Common myeloid progenitor, CD34-positive (primary cell): ENCODE measurements around the gene FBXO42. TPM values are rescaled to one million over a fixed set of nuclear protein-coding genes. Genes with fewer than 3 reads are reported as not detected.
A peak's percentile ranks its signal among the peaks of the same experiment; 100 is the strongest.

Experiments used
- CTCF ChIA-PET: fragments of 350-600 bp; sonication (Branson Sonifier 250); formaldehyde crosslinking; loops from one replicate; lab custom pipeline; 2021; ENCODE audit warnings: antibody characterized with exemption; lab: Charles Lee
- POLR2A ChIA-PET: fragments of 350-600 bp; sonication (Branson Sonifier 250); formaldehyde crosslinking; loops from one replicate; lab custom pipeline; 2021; ENCODE audit warnings: antibody characterized with exemption; lab: Charles Lee
- DNase-seq, 3 donors: peaks; one replicate each; pipeline versions ENCODE4 v3.0.0 to v3.0.0-alpha.2; 2013
- H3K27ac ChIP-seq, 2 experiments: 1 replicate in 1 of 2; 2 replicates in 1 of 2; pipeline ENCODE4 v1.7.0; 2013; ENCODE audit warnings: inconsistent platforms in 2 of 2, low read length in 2 of 2, mild to moderate bottlenecking in 2 of 2, low read depth in 1 of 2, moderate library complexity in 1 of 2; ENCODE audit not compliant: severe bottlenecking in 2 of 2, insufficient read depth in 1 of 2, poor library complexity in 1 of 2
- H3K27me3 ChIP-seq, 5 experiments: replicated peaks in 2 of 5; 1 replicate in 3 of 5; 2 replicates in 2 of 5; pipeline versions ENCODE4 v1.6.1 to v1.7.0; 2013; ENCODE audit warnings: low read length in 4 of 5, mild to moderate bottlenecking in 2 of 5, moderate library complexity in 2 of 5, inconsistent platforms in 1 of 5; ENCODE audit not compliant: insufficient read depth in 5 of 5, control insufficient read depth in 4 of 5
- H3K36me3 ChIP-seq, 4 experiments: 1 replicate in 2 of 4; 2 replicates in 2 of 4; pipeline versions ENCODE4 v1.6.1 to v1.7.0; 2013; ENCODE audit warnings: low read length in 3 of 4, control low read depth in 1 of 4, mild to moderate bottlenecking in 1 of 4; ENCODE audit not compliant: control insufficient read depth in 4 of 4, insufficient read depth in 4 of 4
- H3K4me1 ChIP-seq, 4 experiments: 1 replicate in 3 of 4; 2 replicates in 1 of 4; pipeline versions ENCODE4 v1.6.1 to v1.7.1; 2013; ENCODE audit warnings: low read length in 3 of 4, mild to moderate bottlenecking in 3 of 4, control low read depth in 1 of 4, inconsistent platforms in 1 of 4, moderate library complexity in 1 of 4; ENCODE audit not compliant: control insufficient read depth in 4 of 4, insufficient read depth in 4 of 4; ENCODE audit errors: control extremely low read depth in 1 of 4
- H3K4me3 ChIP-seq, 7 experiments: 1 replicate in 4 of 7; 2 replicates in 3 of 7; pipeline versions ENCODE4 v1.5.1 to v1.7.0; 2013; ENCODE audit warnings: mild to moderate bottlenecking in 7 of 7, low read length in 6 of 7, moderate library complexity in 6 of 7, inconsistent platforms in 2 of 7, low read depth in 2 of 7, control low read depth in 1 of 7; ENCODE audit not compliant: insufficient read depth in 4 of 7, control insufficient read depth in 1 of 7; ENCODE audit errors: extremely low read depth in 1 of 7
- H3K9me3 ChIP-seq, 5 experiments: 1 replicate in 4 of 5; 2 replicates in 1 of 5; pipeline versions ENCODE4 v1.6.1 to v1.7.1; 2013; ENCODE audit warnings: low read length in 4 of 5, mild to moderate bottlenecking in 2 of 5, inconsistent platforms in 1 of 5, low read depth in 1 of 5, moderate library complexity in 1 of 5; ENCODE audit not compliant: control insufficient read depth in 4 of 5, insufficient read depth in 2 of 5; ENCODE audit errors: control extremely low read depth in 1 of 5
- WGBS: methylation state at CpG from one replicate; pipeline ENCODE4 v1.1.5; 2013; ENCODE audit not compliant: insufficient coverage; 5-methylcytosine and 5-hydroxymethylcytosine counted together
- polyA plus RNA-seq: library from polyadenylated mRNA; unstranded; fragments of 120-200 nt; gene quantifications from one replicate; pipeline ENCODE4 v1.2.1, GENCODE V29; 2013

FBXO42 gene
- polyA plus RNA-seq, result 13.1 TPM

DNA sequence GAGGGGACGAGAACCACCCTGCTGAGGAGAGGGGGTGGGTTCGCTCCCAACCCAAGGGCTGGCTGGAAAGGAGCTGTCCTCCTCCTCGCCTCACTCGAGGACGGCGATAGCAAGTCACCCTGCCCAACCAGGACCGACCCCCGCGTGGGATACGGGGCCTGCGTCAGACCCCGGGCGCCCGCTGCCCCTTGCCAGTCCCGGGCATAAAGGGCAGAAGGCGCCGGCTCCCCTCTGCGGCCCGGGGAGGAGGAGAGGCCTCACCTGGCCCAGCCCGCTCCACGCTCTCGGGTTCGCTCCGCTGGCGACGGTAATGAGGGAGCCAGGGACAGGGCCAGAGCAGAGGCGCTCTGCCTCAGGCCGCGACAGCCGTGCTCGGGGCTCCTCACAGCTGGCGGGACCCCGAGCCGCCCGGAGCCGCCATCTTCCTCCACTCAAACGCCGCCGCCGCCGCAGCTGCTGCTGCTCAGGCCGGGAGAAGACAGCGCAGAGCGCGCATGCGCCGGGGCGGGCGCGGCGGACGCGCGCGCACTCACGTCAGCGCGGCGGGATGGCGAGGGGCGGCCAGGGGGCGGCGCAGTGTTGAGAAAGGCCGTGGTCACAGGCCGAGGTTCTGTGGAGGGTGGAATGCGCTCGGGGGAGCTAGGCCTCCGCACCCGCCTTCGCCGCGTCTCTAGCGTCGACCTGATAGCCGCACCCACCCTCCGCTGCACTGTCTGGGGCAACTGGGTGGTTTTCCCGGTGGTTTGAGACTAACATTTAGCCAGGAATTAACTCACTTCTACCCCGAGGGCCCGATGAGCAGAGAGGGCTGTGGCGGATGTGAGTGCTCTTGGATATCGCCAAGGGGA is at the start of gene FBXO42:
Gene FBXO42, minus strand, starts transcription at position 487 of the 848 bp plus-strand sequence. CDS start 37,062 bp downstream, outside the sequence.
- Histone ChIP-seq H3K36me3 (no peaks in the 10 kb centered on the region), H3K4me3 (peak within 1 kb of the TSS; percentile 67 to 98 (median 89)), H3K9me3 (no peaks in the 10 kb centered on the region), H3K4me1 (peaks cover 4 to 26% (median 22%) of the 10 kb centered on the region in 4 experiments), H3K27me3 (no peaks in the 10 kb centered on the region), H3K27ac (peak within 1 kb of the TSS; percentile 82 to 93)
- 0% methylated on average over 66 of the region's 81 CpGs for WGBS
- CTCF ChIA-PET, result interaction anchor here (0.7 to 5.1 kb wide), 6 partner anchors 11 to 135 kb away, joined by 3 to 48 read pairs (median 4); partner anchors contain the start of gene NECAP2
- DNase-seq, result peak; percentile 90 to 96 (median 94)
- POLR2A ChIA-PET, result interaction anchor here (1.4 to 2.1 kb wide), 2 partner anchors 11 to 16 kb away, joined by 5 to 16 read pairs; no protein-coding TSS in a partner anchor

DNA sequence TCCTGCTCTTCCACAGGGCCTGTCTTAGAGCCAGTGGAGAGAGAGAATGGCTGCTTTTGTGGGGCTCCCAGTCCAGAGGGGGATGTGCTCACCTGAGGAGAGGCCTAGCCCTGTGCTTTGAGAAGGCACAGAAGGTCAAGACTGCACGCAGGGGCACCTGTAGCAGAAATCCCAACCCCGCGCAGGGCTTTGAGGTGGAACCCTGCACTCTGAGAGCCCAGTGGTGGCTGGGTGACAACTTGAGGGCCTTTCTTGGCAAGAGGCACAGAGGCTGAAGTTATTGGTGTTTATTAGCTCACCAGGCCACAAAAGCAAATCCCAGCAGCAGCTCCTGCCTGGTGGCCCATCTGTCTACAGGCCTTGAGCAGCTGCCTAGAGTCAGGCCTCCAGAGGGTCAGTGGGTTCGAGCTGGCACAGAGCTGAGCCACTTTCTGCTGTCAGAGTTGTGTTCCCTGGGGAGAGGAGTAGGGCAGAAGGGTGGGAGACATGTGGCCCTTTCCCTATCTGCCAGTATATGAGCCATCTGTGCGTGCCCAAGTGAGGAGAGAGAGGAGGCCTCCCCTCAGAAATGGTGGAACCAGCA is 46.2 kb upstream of the FBXO42 start:
- peaks cover 9 to 64% (median 45%) of the 10 kb centered on the region in 4 experiments for H3K36me3 ChIP-seq
- ChIA-PET CTCF (interaction anchor here (1.1 kb wide), 1 partner anchor 47 kb away, joined by 3 read pairs; no protein-coding TSS in a partner anchor), POLR2A (no interaction called here)
- no peaks in the 10 kb centered on the region for H3K9me3 ChIP-seq
- no peak overlapping the region for H3K27ac ChIP-seq
- H3K27me3 ChIP-seq, result no peaks in the 10 kb centered on the region
- no peak overlapping the region for H3K4me3 ChIP-seq
- H3K4me1 ChIP-seq, result peaks cover 0 to 13% (median 8%) of the 10 kb centered on the region in 4 experiments
- WGBS, result 100% methylated on average over 5 of the region's 5 CpGs
- DNase-seq, result no peak

DNA sequence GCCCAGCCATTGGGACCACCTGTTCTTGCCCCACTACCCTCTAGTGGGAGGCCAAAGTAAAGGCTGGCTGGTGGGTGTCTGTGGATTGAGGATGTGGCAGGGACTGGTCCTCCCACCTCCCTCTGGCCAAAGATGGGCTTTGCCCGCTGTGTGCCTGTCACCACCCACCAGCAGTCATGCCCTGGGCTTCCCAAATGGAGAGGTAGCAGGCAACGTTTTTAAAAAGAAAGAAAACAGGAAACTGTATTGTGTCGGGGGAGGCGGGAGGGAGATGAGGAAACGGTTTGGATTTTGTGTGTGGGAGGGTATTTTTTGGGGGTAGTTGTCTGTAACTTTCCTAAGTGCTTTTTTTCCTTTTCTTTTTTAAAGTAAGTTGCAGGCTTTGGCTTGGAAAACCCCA is 44.8 kb upstream of the FBXO42 start:
- Histone ChIP-seq H3K27ac (peak overlapping the region in 1 of 2 experiments; percentile 60), H3K36me3 (peaks cover 11 to 75% (median 48%) of the 10 kb centered on the region in 4 experiments), H3K4me1 (peaks cover 0 to 14% (median 9%) of the 10 kb centered on the region in 4 experiments), H3K9me3 (no peaks in the 10 kb centered on the region), H3K27me3 (no peaks in the 10 kb centered on the region), H3K4me3 (peak overlapping the region in 2 of 7 experiments; percentile 16 to 28)
- ChIA-PET CTCF (no interaction called here), POLR2A (interaction anchor here (0.7 kb wide), 1 partner anchor 12 kb away, joined by 3 read pairs; no protein-coding TSS in a partner anchor)
- 0% methylated on average over 2 of the region's 5 CpGs for WGBS
- peak in 2 of 3 donors; percentile 9 to 10 for DNase-seq

DNA sequence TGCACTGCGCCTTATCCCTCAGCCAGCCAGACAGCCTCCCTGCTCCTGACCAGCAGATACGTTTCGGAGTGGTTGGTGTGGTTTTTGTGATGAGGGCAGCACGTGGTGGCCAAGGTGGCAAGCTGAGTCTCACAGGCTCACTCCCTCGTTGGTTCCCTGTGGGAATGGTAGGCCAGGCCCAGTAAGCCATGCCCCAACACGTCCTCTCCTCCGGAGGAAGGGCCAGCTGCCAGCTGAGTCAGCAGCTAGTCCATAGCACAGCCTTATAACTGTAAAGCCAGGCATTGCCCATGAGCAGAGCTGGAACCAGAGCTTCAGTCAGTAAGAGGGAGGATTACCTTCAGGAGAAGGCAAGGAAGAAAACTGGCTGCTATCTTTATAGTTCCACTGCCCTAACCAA is 44.3 kb upstream of the FBXO42 start:
- Histone ChIP-seq H3K36me3 (peaks cover 11 to 77% (median 48%) of the 10 kb centered on the region in 4 experiments), H3K9me3 (no peaks in the 10 kb centered on the region), H3K4me3 (no peak overlapping the region), H3K27ac (no peak overlapping the region), H3K4me1 (peaks cover 0 to 19% (median 9%) of the 10 kb centered on the region in 4 experiments), H3K27me3 (no peaks in the 10 kb centered on the region)
- ChIA-PET CTCF (no interaction called here), POLR2A (interaction anchor here (0.7 kb wide), 1 partner anchor 12 kb away, joined by 3 read pairs; no protein-coding TSS in a partner anchor)
- WGBS, result 82% methylated on average over 3 of the region's 7 CpGs
- DNase-seq, result no peak

DNA sequence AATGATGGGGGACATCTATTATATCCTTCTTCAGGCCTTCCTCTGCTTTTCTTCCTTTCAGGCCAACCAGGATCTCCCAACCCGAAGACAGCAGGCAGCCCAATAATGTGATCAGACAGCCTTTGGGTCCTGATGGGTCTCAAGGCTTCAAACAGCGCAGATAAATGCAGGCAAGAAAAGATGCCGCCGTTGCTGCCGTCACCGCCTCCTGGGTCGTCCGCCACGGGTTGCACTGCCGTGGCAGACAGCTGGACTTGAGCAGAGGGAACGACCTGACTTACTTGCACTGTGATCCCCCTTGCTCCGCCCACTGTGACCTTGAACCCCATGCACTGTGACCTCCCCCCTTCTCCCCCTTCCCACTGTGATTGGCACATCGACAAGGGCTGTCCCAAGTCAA is 42.7 kb upstream of the FBXO42 start:
- H3K4me3 ChIP-seq, result no peak overlapping the region
- no peaks in the 10 kb centered on the region for H3K27me3 ChIP-seq
- peaks cover 0 to 30% (median 19%) of the 10 kb centered on the region in 4 experiments for H3K4me1 ChIP-seq
- WGBS, result 100% methylated on average over 9 of the region's 13 CpGs
- DNase-seq, result no peak
- no peak overlapping the region for H3K27ac ChIP-seq
- ChIA-PET CTCF (no interaction called here), POLR2A (no interaction called here)
- H3K9me3 ChIP-seq, result no peaks in the 10 kb centered on the region
- peaks cover 11 to 69% (median 48%) of the 10 kb centered on the region in 4 experiments for H3K36me3 ChIP-seq

DNA sequence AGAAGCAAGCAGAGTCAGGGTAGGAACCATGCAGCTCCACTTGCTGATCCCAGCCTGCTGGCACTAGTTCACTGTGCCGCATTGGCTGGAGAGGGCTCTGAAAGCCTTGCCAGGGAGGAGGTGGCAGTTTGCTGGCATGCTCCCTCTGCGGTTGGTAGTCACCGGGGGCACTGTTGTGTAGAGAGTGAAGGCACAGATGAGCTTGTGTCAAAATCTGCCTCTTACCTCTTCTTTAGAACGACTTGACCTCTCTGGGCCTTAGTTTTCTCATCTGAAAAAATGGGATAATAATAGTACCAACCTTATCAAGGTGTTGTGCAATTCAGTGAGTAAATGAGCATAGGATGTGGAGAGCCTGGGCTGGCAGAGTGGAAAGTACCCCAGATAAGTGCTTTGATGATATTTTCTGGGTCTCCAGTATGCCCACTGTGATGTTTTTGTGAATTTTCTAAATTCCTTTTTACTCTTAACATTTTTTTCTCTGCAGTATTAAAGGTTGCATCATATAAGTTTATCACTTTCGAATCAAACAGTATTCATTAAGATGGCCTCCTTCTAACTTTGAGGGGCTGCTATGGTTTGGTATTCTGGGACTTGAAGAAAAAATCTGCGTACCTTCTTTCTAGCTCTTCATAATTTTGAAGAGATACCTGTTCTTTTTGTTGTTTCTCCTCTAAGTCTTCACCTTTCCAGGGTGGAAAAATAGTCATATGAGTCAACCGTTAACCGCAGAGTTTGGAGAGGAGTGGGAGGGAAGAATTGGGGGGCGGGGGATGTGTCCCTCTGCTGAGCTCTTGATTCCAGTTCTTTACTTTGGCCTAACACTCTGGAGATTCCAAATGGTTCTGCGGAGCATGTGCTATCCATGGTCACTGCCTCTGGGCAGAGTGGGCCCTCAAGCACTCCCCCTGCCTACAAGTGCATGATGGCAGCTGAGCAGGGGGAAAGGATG is 41.6 kb upstream of the FBXO42 start:
- Histone ChIP-seq H3K27ac (no peak overlapping the region), H3K27me3 (no peaks in the 10 kb centered on the region), H3K4me1 (peaks cover 2 to 30% (median 19%) of the 10 kb centered on the region in 4 experiments), H3K4me3 (no peak overlapping the region), H3K36me3 (peaks cover 7 to 60% (median 42%) of the 10 kb centered on the region in 4 experiments), H3K9me3 (no peaks in the 10 kb centered on the region)
- DNase-seq, result no peak
- WGBS, result 100% methylated on average over 3 of the region's 10 CpGs
- ChIA-PET POLR2A (no interaction called here), CTCF (interaction anchor here (0.5 to 1.2 kb wide), 6 partner anchors 20 to 704 kb away, joined by 3 to 5 read pairs (median 3); no protein-coding TSS in a partner anchor)
